ENCODE measurements around the gene MRPL24. TPM values are rescaled to one million over a fixed set of nuclear protein-coding genes. Genes with fewer than 3 reads are reported as not detected.

Gene MRPL24
- polyA plus RNA-seq, 1 donor: 63.5 TPM

GRCh38 chr1:156743367-156744302, 2.7 kb upstream of the MRPL24 start:
- no peak for DNase-seq (ENCODE audit: low read depth)

- DNase-seq (ENCODE audit: low read depth): no peak
Observed at GRCh38 chr1:156742801-156743200, 1.9 kb upstream of the MRPL24 start.

GRCh38 chr1:156742017-156742416, 1.1 kb upstream of the MRPL24 start:
- DNase-seq (ENCODE audit: low read depth): no peak

- no peak for DNase-seq (ENCODE audit: low read depth)
Observed at GRCh38 chr1:156741481-156741983, 644 bp upstream of the MRPL24 start.

- no peak for DNase-seq (ENCODE audit: low read depth)
Observed at GRCh38 chr1:156740237-156740740, 599 bp downstream of the MRPL24 start.

- no peak for DNase-seq (ENCODE audit: low read depth)
Observed at GRCh38 chr1:156738916-156739315, 2.0 kb downstream of the MRPL24 start.

GRCh38 chr1:156738407-156738806, 2.5 kb downstream of the MRPL24 start:
- no peak for DNase-seq (ENCODE audit: low read depth)

GRCh38 chr1:156733989-156734584, 6.8 kb downstream of the MRPL24 start:
- DNase-seq (ENCODE audit: low read depth): no peak

GRCh38 chr1:156728599-156729462, 12.1 kb downstream of the MRPL24 start, which contains the start of gene ISG20L2:
TSS of gene ISG20L2 (minus strand) at chr1:156728766. CDS start at chr1:156727652, 1,114 bp downstream.
- DNase-seq (ENCODE audit: low read depth): peak; percentile 94

GRCh38 chr1:156727926-156728598, 12.8 kb downstream of the MRPL24 start, which contains the start of gene METTL25B:
TSS of gene METTL25B (plus strand) at chr1:156728469. CDS start at chr1:156729105, 636 bp downstream.
- DNase-seq (ENCODE audit: low read depth): no peak

GRCh38 chr1:156727492-156727891, 13.4 kb downstream of the MRPL24 start:
- DNase-seq (ENCODE audit: low read depth): no peak

- no peak for DNase-seq (ENCODE audit: low read depth)
Observed at GRCh38 chr1:156726549-156727226, 14.2 kb downstream of the MRPL24 start.

- DNase-seq (ENCODE audit: low read depth): peak; percentile 86
Observed at GRCh38 chr1:156725683-156726280, 15.1 kb downstream of the MRPL24 start.

- DNase-seq (ENCODE audit: low read depth): no peak
Observed at GRCh38 chr1:156721535-156721934, 19.4 kb downstream of the MRPL24 start.

- DNase-seq (ENCODE audit: low read depth): no peak
Observed at GRCh38 chr1:156721131-156721530, 19.8 kb downstream of the MRPL24 start.

GRCh38 chr1:156717351-156717750, 23.5 kb downstream of the MRPL24 start:
- no peak for DNase-seq (ENCODE audit: low read depth)

- DNase-seq (ENCODE audit: low read depth): no peak
Observed at GRCh38 chr1:156714830-156715229, 26.1 kb downstream of the MRPL24 start.

GRCh38 chr1:156712626-156713025, 28.3 kb downstream of the MRPL24 start:
- no peak for DNase-seq (ENCODE audit: low read depth)

- DNase-seq (ENCODE audit: low read depth): no peak
Observed at GRCh38 chr1:156711011-156711817, 29.7 kb downstream of the MRPL24 start.

Measured in forelimb muscle (tissue), 1 donor.